ENCODE data around the gene GRIN2A. TPM values are rescaled to one million over a fixed set of nuclear protein-coding genes. Genes with fewer than 3 reads are reported as not detected.

GRIN2A gene
- total RNA-seq, 4 donors from 2014 or later = 0.19 to 0.56 (median 0.35) TPM

GRCh38 chr16:10130538-10130937, 51.7 kb downstream of the GRIN2A start:
- WGBS, 2 donors = 46% methylated on average over 2 of the region's 3 CpGs; no CpG with 5 or more reads in 1 of the 2 donors
- Histone ChIP-seq H3K9me3 (no peaks in the 10 kb centered on the region), H3K27me3 (no peaks in the 10 kb centered on the region), H3K36me3 (no peaks in the 10 kb centered on the region), H3K27ac (peak overlapping the region in 2 of 4 donors; percentile 26 to 44), H3K4me1 (no peaks in the 10 kb centered on the region), H3K4me3 (no peak overlapping the region)
- TF ChIP-seq, protein P1, sequence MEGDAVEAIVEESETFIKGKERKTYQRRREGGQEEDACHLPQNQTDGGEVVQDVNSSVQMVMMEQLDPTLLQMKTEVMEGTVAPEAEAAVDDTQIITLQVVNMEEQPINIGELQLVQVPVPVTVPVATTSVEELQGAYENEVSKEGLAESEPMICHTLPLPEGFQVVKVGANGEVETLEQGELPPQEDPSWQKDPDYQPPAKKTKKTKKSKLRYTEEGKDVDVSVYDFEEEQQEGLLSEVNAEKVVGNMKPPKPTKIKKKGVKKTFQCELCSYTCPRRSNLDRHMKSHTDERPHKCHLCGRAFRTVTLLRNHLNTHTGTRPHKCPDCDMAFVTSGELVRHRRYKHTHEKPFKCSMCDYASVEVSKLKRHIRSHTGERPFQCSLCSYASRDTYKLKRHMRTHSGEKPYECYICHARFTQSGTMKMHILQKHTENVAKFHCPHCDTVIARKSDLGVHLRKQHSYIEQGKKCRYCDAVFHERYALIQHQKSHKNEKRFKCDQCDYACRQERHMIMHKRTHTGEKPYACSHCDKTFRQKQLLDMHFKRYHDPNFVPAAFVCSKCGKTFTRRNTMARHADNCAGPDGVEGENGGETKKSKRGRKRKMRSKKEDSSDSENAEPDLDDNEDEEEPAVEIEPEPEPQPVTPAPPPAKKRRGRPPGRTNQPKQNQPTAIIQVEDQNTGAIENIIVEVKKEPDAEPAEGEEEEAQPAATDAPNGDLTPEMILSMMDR (IDR thresholded peaks at IDR 0.05) = no peak
- TF ChIP-seq POLR2A (IDR thresholded peaks at IDR 0.05) = no peak
- intact Hi-C loops (cut with DNase I) = no loop called here
- DNase-seq = no peak

GRCh38 chr16:10128397-10129258, 53.6 kb downstream of the GRIN2A start:
- no peaks in the 10 kb centered on the region for H3K36me3 ChIP-seq
- WGBS, 2 donors = 71% methylated on average over 8 of the region's 9 CpGs
- H3K27me3 ChIP-seq = no peaks in the 10 kb centered on the region
- DNase-seq = no peak
- no peaks in the 10 kb centered on the region for H3K4me1 ChIP-seq
- intact Hi-C loops (cut with DNase I) = no loop called here
- H3K27ac ChIP-seq = no peak overlapping the region
- no peaks in the 10 kb centered on the region for H3K9me3 ChIP-seq
- TF ChIP-seq, protein P1 (IDR thresholded peaks at IDR 0.05) = no peak
- no peak for TF ChIP-seq POLR2A (IDR thresholded peaks at IDR 0.05)
- H3K4me3 ChIP-seq = no peak overlapping the region

- no peak for TF ChIP-seq POLR2A (IDR thresholded peaks at IDR 0.05)
- TF ChIP-seq, protein P1 (IDR thresholded peaks at IDR 0.05) = no peak
- Histone ChIP-seq H3K27me3 (peaks cover 0 to 11% (median 0%) of the 10 kb centered on the region in 4 donors), H3K4me3 (no peak overlapping the region), H3K36me3 (no peaks in the 10 kb centered on the region), H3K4me1 (peaks cover 0 to 14% (median 0%) of the 10 kb centered on the region in 3 donors), H3K9me3 (no peaks in the 10 kb centered on the region), H3K27ac (peak overlapping the region in 2 of 4 donors; percentile 14 to 17)
- WGBS, 2 donors = 27 to 31% methylated on average over 3 of the region's 3 CpGs
- DNase-seq = no peak
- intact Hi-C loops (cut with DNase I) = no loop called here
These were observed 55.5 kb downstream of the GRIN2A start for GRCh38 chr16:10126686-10127085.

DNA sequence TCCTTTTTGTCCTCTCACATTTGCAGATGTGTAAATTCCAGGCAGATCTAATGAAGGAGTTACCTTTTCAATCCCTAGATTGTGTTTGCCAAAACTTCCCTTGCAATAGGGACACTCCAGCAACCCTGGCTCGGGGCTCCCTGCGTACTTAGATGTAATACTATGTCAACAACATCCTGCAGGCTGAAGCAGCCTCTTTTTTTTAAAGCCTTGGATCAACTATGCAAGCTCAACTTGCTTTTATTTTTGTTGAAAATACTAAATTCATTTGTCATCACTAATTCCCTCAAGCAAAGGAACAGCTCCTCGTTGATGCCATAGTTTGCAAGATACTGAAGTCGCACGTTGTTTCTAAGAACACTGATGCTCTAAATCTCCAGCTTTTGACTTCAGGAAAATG, 59.1 kb downstream of the GRIN2A start:
- 33 to 43% methylated on average over 5 of the region's 5 CpGs for WGBS, 2 donors
- Histone ChIP-seq H3K27me3 (peaks cover 0 to 11% (median 0%) of the 10 kb centered on the region in 4 donors), H3K27ac (peak overlapping the region in 1 of 4 donors; percentile 54), H3K36me3 (no peaks in the 10 kb centered on the region), H3K4me3 (no peak overlapping the region), H3K4me1 (peaks cover 0 to 21% (median 0%) of the 10 kb centered on the region in 3 donors), H3K9me3 (no peaks in the 10 kb centered on the region)
- DNase-seq = no peak
- no peak for TF ChIP-seq POLR2A (IDR thresholded peaks at IDR 0.05)
- TF ChIP-seq, protein P1 (IDR thresholded peaks at IDR 0.05) = no peak
- intact Hi-C loops (cut with DNase I) = no loop called here

GRCh38 chr16:10122546-10122945, 59.7 kb downstream of the GRIN2A start:
- Histone ChIP-seq H3K9me3 (no peaks in the 10 kb centered on the region), H3K27me3 (peaks cover 0 to 11% (median 0%) of the 10 kb centered on the region in 4 donors), H3K27ac (peak overlapping the region in 1 of 4 donors; percentile 54), H3K4me1 (peaks cover 0 to 21% (median 0%) of the 10 kb centered on the region in 3 donors), H3K4me3 (no peak overlapping the region), H3K36me3 (no peaks in the 10 kb centered on the region)
- TF ChIP-seq, protein P1 (IDR thresholded peaks at IDR 0.05) = no peak
- no peak for TF ChIP-seq POLR2A (IDR thresholded peaks at IDR 0.05)
- intact Hi-C loops (cut with DNase I) = no loop called here
- no peak for DNase-seq
- WGBS, 2 donors = 8 to 14% methylated on average over 6 of the region's 6 CpGs
